H1 (cell line): ENCODE measurements around the gene GNL3L. TPM values are rescaled to one million over a fixed set of nuclear protein-coding genes. Genes with fewer than 3 reads are reported as not detected.

Experiments used
- CTCF ChIA-PET: fragments of 300-600 bp; sonication (Branson Sonifier 250); formaldehyde crosslinking; loops from one replicate; lab custom pipeline; 2021; ENCODE audit not compliant: partially characterized antibody; lab: Charles Lee
- POLR2A ChIA-PET: fragments of 300-600 bp; sonication (Branson Sonifier 250); formaldehyde crosslinking; loops from one replicate; lab custom pipeline; 2021; ENCODE audit warnings: inconsistent platforms; ENCODE audit not compliant: partially characterized antibody; lab: Charles Lee
- DNase-seq, 2 experiments: peaks; one replicate each; pipeline versions ENCODE4 v3.0.0 to v3.0.0-alpha.2; 2010 to 2022; ENCODE audit warnings: low spot score in 2 of 2, low read depth in 1 of 2, mixed read lengths in 1 of 2
- FAIRE-seq: peaks from 2 replicates; lab custom pipeline; 2011; peaks lifted over from hg19 to GRCh38; lab: Jason Lieb, UNC
- H2AFZ ChIP-seq: 2 replicates; pipeline ENCODE4 v1.8.1; 2012; ENCODE audit warnings: low read length, inconsistent platforms
- H2AK5ac ChIP-seq: 2 replicates; pipeline ENCODE4 v1.6.1; 2013; ENCODE audit warnings: low read depth, low read length
- H2BK120ac ChIP-seq: replicated peaks from 2 replicates; pipeline ENCODE3; 2013; ENCODE audit warnings: low read depth, low read length, inconsistent platforms
- H2BK12ac ChIP-seq: 2 replicates; pipeline ENCODE4 v1.6.1; 2013; ENCODE audit warnings: low read depth, low read length
- H2BK15ac ChIP-seq: 2 replicates; pipeline ENCODE4 v1.6.1; 2013; ENCODE audit warnings: low read length
- H2BK20ac ChIP-seq: 2 replicates; pipeline ENCODE4 v1.6.1; 2013; ENCODE audit warnings: low read length
- H2BK5ac ChIP-seq: 2 replicates; pipeline ENCODE4 v1.6.1; 2013; ENCODE audit warnings: low read depth, low read length
- H3K14ac ChIP-seq: 2 replicates; pipeline ENCODE4 v1.6.1; 2013; ENCODE audit warnings: inconsistent platforms; ENCODE audit not compliant: insufficient read length
- H3K18ac ChIP-seq: 2 replicates; pipeline ENCODE4 v1.6.1; 2013; ENCODE audit warnings: low read length; ENCODE audit errors: extremely low read depth
- H3K23ac ChIP-seq: 2 replicates; pipeline ENCODE4 v1.6.1; 2013; ENCODE audit warnings: inconsistent platforms; ENCODE audit not compliant: insufficient read length
- H3K23me2 ChIP-seq: 2 replicates; pipeline ENCODE4 v1.6.1; 2013; ENCODE audit warnings: low read depth, low read length
- H3K27ac ChIP-seq: 2 replicates; pipeline ENCODE4 v1.6.1; 2011; ENCODE audit warnings: low read depth, low read length, inconsistent platforms
- H3K27me3 ChIP-seq, 4 experiments: replicated peaks in 1 of 4; 1 replicate in 1 of 4; 2 replicates in 3 of 4; pipeline versions ENCODE4 v1.6.1 to v1.8.1; 2011 to 2013; ENCODE audit warnings: low read length in 3 of 4, mild to moderate bottlenecking in 3 of 4, inconsistent platforms in 2 of 4, mixed read lengths in 2 of 4, moderate library complexity in 1 of 4; ENCODE audit not compliant: control insufficient read depth in 3 of 4, insufficient read depth in 3 of 4; ENCODE audit errors: extremely low read depth in 1 of 4
- H3K36me3 ChIP-seq, 4 experiments: 2 replicates each; pipeline versions ENCODE4 v1.6.1 to v1.8.1; 2011 to 2013; ENCODE audit warnings: mild to moderate bottlenecking in 4 of 4, low read length in 3 of 4, moderate library complexity in 2 of 4, control low read depth in 1 of 4, inconsistent platforms in 1 of 4; ENCODE audit not compliant: insufficient read depth in 4 of 4, control insufficient read depth in 2 of 4
- H3K4ac ChIP-seq: replicated peaks from 2 replicates; pipeline ENCODE3; 2013; ENCODE audit warnings: low read length, low read depth, mixed read lengths, inconsistent platforms; ENCODE audit not compliant: insufficient read length
- H3K4me1 ChIP-seq, 4 experiments: replicated peaks in 1 of 4; 1 replicate in 1 of 4; 2 replicates in 3 of 4; pipeline versions ENCODE4 v1.6.1 to v1.8.1; 2011 to 2013; ENCODE audit warnings: low read length in 3 of 4, inconsistent platforms in 2 of 4, mixed read lengths in 1 of 4; ENCODE audit not compliant: insufficient read depth in 4 of 4, control insufficient read depth in 3 of 4
- H3K4me2 ChIP-seq, 2 experiments: 2 replicates each; pipeline versions ENCODE4 v1.6.1 to v1.8.1; 2011 to 2013; ENCODE audit warnings: low read depth in 2 of 2, low read length in 2 of 2, control low read depth in 1 of 2, inconsistent platforms in 1 of 2, mild to moderate bottlenecking in 1 of 2; ENCODE audit not compliant: insufficient read depth in 1 of 2
- H3K4me3 ChIP-seq, 4 experiments: fragments of 200-600, 300-600 bp in 1 of 4; sonication (generic), shearing (Covaris generic), sonication (Bioruptor Twin) in 1 of 4; 2 replicates each; pipeline versions ENCODE4 v1.5.1 to v1.8.1; 2011 to 2016; ENCODE audit warnings: low read length in 4 of 4, low read depth in 3 of 4, control low read depth in 2 of 4, inconsistent platforms in 2 of 4, mild to moderate bottlenecking in 2 of 4, mixed read lengths in 1 of 4, moderate library complexity in 1 of 4; ENCODE audit not compliant: insufficient read depth in 2 of 4; ENCODE audit errors: extremely low read depth in 1 of 4
- H3K56ac ChIP-seq: replicated peaks from 2 replicates; pipeline ENCODE3; 2013; ENCODE audit warnings: low read depth, mild to moderate bottlenecking, mixed read lengths, low read length, inconsistent platforms; ENCODE audit not compliant: insufficient read length
- H3K79me1 ChIP-seq: 2 replicates; pipeline ENCODE4 v1.6.1; 2013; ENCODE audit warnings: low read depth, low read length, control low read depth
- H3K79me2 ChIP-seq, 2 experiments: 2 replicates each; pipeline versions ENCODE4 v1.6.1 to v1.8.1; 2012 to 2013; ENCODE audit warnings: low read length in 2 of 2, mild to moderate bottlenecking in 2 of 2, inconsistent platforms in 1 of 2; ENCODE audit not compliant: insufficient read depth in 2 of 2, control insufficient read depth in 1 of 2
- H3K9ac ChIP-seq, 4 experiments: replicated peaks in 1 of 4; 1 replicate in 1 of 4; 2 replicates in 3 of 4; pipeline versions ENCODE4 v1.6.1 to v1.8.1; 2011 to 2013; ENCODE audit warnings: low read depth in 3 of 4, low read length in 3 of 4, control low read depth in 2 of 4, mild to moderate bottlenecking in 2 of 4, moderate library complexity in 2 of 4, inconsistent platforms in 1 of 4; ENCODE audit errors: extremely low read depth in 1 of 4
- H3K9me3 ChIP-seq, 2 experiments: 2 replicates each; pipeline versions ENCODE4 v1.6.1 to v1.8.1; 2012 to 2013; ENCODE audit warnings: mild to moderate bottlenecking in 2 of 2, moderate library complexity in 2 of 2, control low read depth in 1 of 2, inconsistent platforms in 1 of 2, low read depth in 1 of 2, low read length in 1 of 2, mixed read lengths in 1 of 2; ENCODE audit not compliant: insufficient read depth in 2 of 2
- H4K20me1 ChIP-seq, 2 experiments: replicated peaks in 1 of 2; 2 replicates each; pipeline versions ENCODE3 to v1.8.1; 2011 to 2013; ENCODE audit warnings: inconsistent platforms in 2 of 2, low read length in 2 of 2, mild to moderate bottlenecking in 1 of 2; ENCODE audit not compliant: insufficient read depth in 2 of 2, control insufficient read depth in 1 of 2
- H4K5ac ChIP-seq: 2 replicates; pipeline ENCODE4 v1.6.1; 2013; ENCODE audit warnings: low read length, low read depth, mixed read lengths, inconsistent platforms; ENCODE audit not compliant: insufficient read length
- H4K8ac ChIP-seq: 2 replicates; pipeline ENCODE4 v1.8.0; 2013; ENCODE audit warnings: mild to moderate bottlenecking, moderate library complexity, low read length, inconsistent platforms; ENCODE audit not compliant: insufficient read depth; ENCODE audit errors: extremely low read depth
- H4K91ac ChIP-seq: replicated peaks from 2 replicates; pipeline ENCODE3; 2013; ENCODE audit warnings: low read length, mixed read lengths, inconsistent platforms; ENCODE audit not compliant: insufficient read length
- ASH2L ChIP-seq: fragments of 200-600, 300-600 bp; sonication (generic); IDR thresholded peaks from one replicate; pipeline ENCODE4 v1.7.1; 2017; ENCODE audit warnings: low read length
- CREB1 ChIP-seq: IDR thresholded peaks from 2 replicates; pipeline ENCODE4 v1.6.1; 2012; ENCODE audit warnings: inconsistent platforms
- FOSL1 ChIP-seq: IDR thresholded peaks from 2 replicates; pipeline ENCODE4 v1.6.1; 2011; ENCODE audit warnings: mild to moderate bottlenecking, low read depth, low read length, moderate library complexity; ENCODE audit not compliant: insufficient read depth
- MAFK ChIP-seq: IDR thresholded peaks from 2 replicates; pipeline ENCODE4 v1.6.1; 2012; ENCODE audit warnings: low read depth, mild to moderate bottlenecking, improper control_type of control experiment, low read length
- PHF8 ChIP-seq: fragments of 200-600 bp; sonication (generic); conservative IDR thresholded peaks from 2 replicates; pipeline ENCODE4 v1.7.1; 2012; ENCODE audit warnings: low read depth, mild to moderate bottlenecking, inconsistent platforms, low read length, moderate library complexity
- RXRA ChIP-seq: IDR thresholded peaks from 2 replicates; pipeline ENCODE4 v1.6.1; 2011; ENCODE audit warnings: low read depth, mild to moderate bottlenecking, low read length, moderate library complexity; ENCODE audit not compliant: insufficient read depth
- SAP30 ChIP-seq: fragments of 300-600 bp; sonication (generic); IDR thresholded peaks from 2 replicates; pipeline ENCODE4 v1.7.1; 2012; ENCODE audit warnings: low read length, moderate library complexity, mild to moderate bottlenecking, inconsistent platforms; ENCODE audit not compliant: insufficient read depth, insufficient replicate concordance
- SIN3A ChIP-seq, 2 experiments: IDR thresholded peaks in 1 of 2; conservative IDR thresholded peaks in 1 of 2; 2 replicates each; pipeline ENCODE4 v1.6.1; 2011 to 2012; ENCODE audit warnings: low read length in 2 of 2, improper control_type of control experiment in 1 of 2, low read depth in 1 of 2, mild to moderate bottlenecking in 1 of 2
- WGBS, 2 experiments: shearing (Covaris generic) in 1 of 2; methylation state at CpG; one replicate each; pipeline versions ENCODE4 v1.1.6 to v1.1.7; 2013 to 2015; ENCODE audit warnings: low lambda C conversion rate in 2 of 2, mixed read lengths in 2 of 2, inconsistent platforms in 1 of 2, low coverage in 1 of 2, missing lambda C conversion rate in 1 of 2; ENCODE audit not compliant: insufficient replicate concordance in 2 of 2, insufficient coverage in 1 of 2, insufficient read length in 1 of 2; ENCODE audit errors: extremely low coverage in 1 of 2, missing lambda C conversion rate in 1 of 2; 5-methylcytosine and 5-hydroxymethylcytosine counted together
- polyA plus RNA-seq, 7 experiments: library from polyadenylated mRNA; depleted of rRNA in 3 of 7; stranded (reverse) in 5 of 7; unstranded in 2 of 7; fragments of >200 nt in 5 of 7; fragments of 200-250 nt in 2 of 7; gene quantifications; 1 replicate in 5 of 7; 2 replicates in 1 of 7; 4 replicates in 1 of 7; pipeline versions ENCODE4 v1.2.1 to v1.2.3, GENCODE V29; 2011 to 2013; ENCODE audit warnings: missing spikeins in 2 of 7, mixed read lengths in 2 of 7
- total RNA-seq: library from RNA; stranded (reverse); fragmentation: NEBNext Ultra II Directional; extraction: Animal tissue kit (Norgen Biotek cat#: 25700); gene quantifications from 2 replicates; pipeline ENCODE4 v1.2.1, GENCODE V29; 2021
- TF ChIP-seq, protein P1 (sequence below): IDR thresholded peaks from 2 replicates; pipeline ENCODE4 v1.6.1; 2012; ENCODE audit warnings: inconsistent platforms

The GNL3L gene
- total and polyA plus RNA-seq, 2 of the 8 experiments (the other 6 are each of a cell fraction or from before 2014, with no cell fraction given), result 19.1 to 71.2 TPM

- TF ChIP-seq SAP30, result peak; percentile 57
- no peak for TF ChIP-seq RXRA
- peak in 1 of 2 experiments; percentile 73; a peak in 1 of 4 replicates for TF ChIP-seq SIN3A (conservative IDR thresholded peaks at IDR 0.05 in 1 of 2, IDR thresholded peaks at IDR 0.05 in 1 of 2; ENCODE audit: low read depth in 1 of 2, low read length in 2 of 2)
- TF ChIP-seq FOSL1, result no peak
- peak; percentile 75 for TF ChIP-seq ASH2L
- 0 out of 2 replicates have a peak, but pooled peaks have one; percentile 29 for TF ChIP-seq PHF8
- TF ChIP-seq, protein P1, sequence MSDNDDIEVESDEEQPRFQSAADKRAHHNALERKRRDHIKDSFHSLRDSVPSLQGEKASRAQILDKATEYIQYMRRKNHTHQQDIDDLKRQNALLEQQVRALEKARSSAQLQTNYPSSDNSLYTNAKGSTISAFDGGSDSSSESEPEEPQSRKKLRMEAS, result peak; percentile 63
- TF ChIP-seq CREB1, result no peak
- TF ChIP-seq MAFK, result no peak
- TF ChIP-seq, all 59 proteins: peak for 5
- H3K4ac ChIP-seq, result no peak overlapping the region
- no peaks in the 10 kb centered on the region for H3K79me1 ChIP-seq
- H3K27me3 ChIP-seq, result no peaks in the 10 kb centered on the region
- peak overlapping the region; percentile 79 for H4K91ac ChIP-seq
- 0 out of 2 replicates have a peak overlapping the region, but pooled peaks have one; percentile 24 for H2AK5ac ChIP-seq
- H3K9me3 ChIP-seq, result no peaks in the 10 kb centered on the region
- DNase-seq (no peak), FAIRE-seq (no peak)
- ChIA-PET POLR2A (interaction anchor here (0.5 to 2.3 kb wide), 12 partner anchors 9 to 277 kb away, joined by 3 to 8 read pairs (median 4); partner anchors contain the start of genes MAGED2 and TSR2), CTCF (no interaction called here)
- H3K4me3 ChIP-seq, result peak overlapping the region; percentile 88 to 99 (median 98)
- H2BK15ac ChIP-seq, result no peak overlapping the region
- H2AFZ ChIP-seq, result peak overlapping the region; percentile 22; the same call in 1 of the 2 replicates
- 3% methylated on average over 18 of the region's 22 CpGs; no CpG with 5 or more reads in 1 of the 2 experiments for WGBS, 2 experiments
- H2BK12ac ChIP-seq, result peak overlapping the region; percentile 9; the same call in 1 of the 2 replicates
- no peak overlapping the region for H2BK20ac ChIP-seq
- peak overlapping the region; percentile 79 for H3K27ac ChIP-seq
- H4K8ac ChIP-seq, result peak overlapping the region; percentile 22; the same call in 1 of the 2 replicates
- H3K18ac ChIP-seq, result no peak overlapping the region; the same call in 1 of the 2 replicates
- peak overlapping the region; percentile 70 for H3K56ac ChIP-seq
- H4K20me1 ChIP-seq, result peaks cover 0 to 3% of the 10 kb centered on the region in 2 experiments
- H3K14ac ChIP-seq, result no peak overlapping the region
- peak overlapping the region; percentile 83 for H4K5ac ChIP-seq
- peak overlapping the region; percentile 89 to 92 for H3K4me2 ChIP-seq
- no peak overlapping the region for H3K23ac ChIP-seq
- peaks cover 0 to 16% (median 7%) of the 10 kb centered on the region in 4 experiments; a peak in 5 of 8 replicates for H3K36me3 ChIP-seq
- H3K4me1 ChIP-seq, result peaks cover 0 to 3% (median 1%) of the 10 kb centered on the region in 4 experiments; a peak in 2 of 7 replicates
- peak overlapping the region; percentile 77 to 99 (median 84) for H3K9ac ChIP-seq
- H3K79me2 ChIP-seq, result peaks cover 12 to 45% of the 10 kb centered on the region in 2 experiments; a peak in 3 of 4 replicates
- peak overlapping the region; percentile 89 for H2BK5ac ChIP-seq
- H3K23me2 ChIP-seq, result peaks cover 3% of the 10 kb centered on the region; the same call in 1 of the 2 replicates
- H2BK120ac ChIP-seq, result no peak overlapping the region
These were observed 410 bp downstream of the GNL3L start for GRCh38 chrX:54530357-54530900.
